Ramos (cell line): ENCODE data around the gene DDIT3.

Experiments
- in situ Hi-C: fragments of 300-500 bp; cut with MboI; formaldehyde crosslinking; loops from one replicate; pipeline ENCODE4 v1.14.3; 2022; ENCODE audit warnings: low sequenced_read_pairs; ENCODE audit not compliant: unreplicated experiment

DDIT3 gene

DNA sequence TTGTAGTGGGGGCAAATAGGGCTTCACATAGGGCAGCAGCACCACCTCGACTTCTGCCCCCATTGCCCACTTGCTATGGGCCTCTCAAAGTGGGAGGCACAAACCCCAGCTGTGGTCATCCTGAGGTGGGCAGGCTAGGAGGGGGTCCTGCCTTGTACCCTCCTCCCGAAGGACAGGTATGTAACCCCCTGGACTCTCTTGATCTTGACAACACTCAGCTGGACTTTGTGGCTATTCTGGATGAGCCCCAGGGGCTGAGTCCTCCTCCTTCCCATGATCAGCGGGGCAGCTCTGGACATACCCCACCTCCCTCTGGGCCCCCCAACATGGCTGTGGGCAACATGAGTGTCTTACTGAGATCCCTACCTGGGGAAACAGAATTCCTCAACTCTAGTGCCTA, 48.7 kb downstream of the DDIT3 start:
- in situ Hi-C loops, result loop anchor here (25.0 kb wide), 1 partner anchor 234 kb away; the partner anchor contains the start of gene SHMT2

DNA sequence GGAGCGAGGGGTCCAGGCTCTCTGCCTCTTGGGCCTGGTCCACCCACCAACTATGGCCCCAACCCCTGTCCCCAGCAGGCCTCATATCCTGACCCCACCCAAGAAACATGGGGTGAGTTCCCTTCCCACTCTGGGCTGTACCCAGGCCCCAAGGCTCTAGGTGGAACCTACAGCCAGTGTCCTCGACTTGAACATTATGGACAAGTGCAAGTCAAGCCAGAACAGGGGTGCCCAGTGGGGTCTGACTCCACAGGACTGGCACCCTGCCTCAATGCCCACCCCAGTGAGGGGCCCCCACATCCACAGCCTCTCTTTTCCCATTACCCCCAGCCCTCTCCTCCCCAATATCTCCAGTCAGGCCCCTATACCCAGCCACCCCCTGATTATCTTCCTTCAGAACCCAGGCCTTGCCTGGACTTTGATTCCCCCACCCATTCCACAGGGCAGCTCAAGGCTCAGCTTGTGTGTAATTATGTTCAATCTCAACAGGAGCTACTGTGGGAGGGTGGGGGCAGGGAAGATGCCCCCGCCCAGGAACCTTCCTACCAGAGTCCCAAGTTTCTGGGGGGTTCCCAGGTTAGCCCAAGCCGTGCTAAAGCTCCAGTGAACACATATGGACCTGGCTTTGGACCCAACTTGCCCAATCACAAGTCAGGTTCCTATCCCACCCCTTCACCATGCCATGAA, 49.2 kb downstream of the DDIT3 start:
- in situ Hi-C loops, result loop anchor here (25.0 kb wide), 1 partner anchor 234 kb away; the partner anchor contains the start of gene SHMT2

DNA sequence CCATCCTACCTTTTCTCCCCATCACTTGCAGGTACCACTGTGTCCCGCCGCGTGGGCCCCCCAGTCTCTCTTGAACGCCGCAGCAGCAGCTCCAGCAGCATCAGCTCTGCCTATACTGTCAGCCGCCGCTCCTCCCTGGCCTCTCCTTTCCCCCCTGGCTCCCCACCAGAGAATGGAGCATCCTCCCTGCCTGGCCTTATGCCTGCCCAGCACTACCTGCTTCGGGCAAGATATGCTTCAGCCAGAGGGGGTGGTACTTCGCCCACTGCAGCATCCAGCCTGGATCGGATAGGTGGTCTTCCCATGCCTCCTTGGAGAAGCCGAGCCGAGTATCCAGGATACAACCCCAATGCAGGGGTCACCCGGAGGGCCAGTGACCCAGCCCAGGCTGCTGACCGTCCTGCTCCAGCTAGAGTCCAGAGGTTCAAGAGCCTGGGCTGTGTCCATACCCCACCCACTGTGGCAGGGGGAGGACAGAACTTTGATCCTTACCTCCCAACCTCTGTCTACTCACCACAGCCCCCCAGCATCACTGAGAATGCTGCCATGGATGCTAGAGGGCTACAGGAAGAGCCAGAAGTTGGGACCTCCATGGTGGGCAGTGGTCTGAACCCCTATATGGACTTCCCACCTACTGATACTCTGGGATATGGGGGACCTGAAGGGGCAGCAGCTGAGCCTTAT, 49.9 kb downstream of the DDIT3 start:
- in situ Hi-C loops, result loop anchor here (25.0 kb wide), 1 partner anchor 233 kb away; the partner anchor contains the start of gene SHMT2

DNA sequence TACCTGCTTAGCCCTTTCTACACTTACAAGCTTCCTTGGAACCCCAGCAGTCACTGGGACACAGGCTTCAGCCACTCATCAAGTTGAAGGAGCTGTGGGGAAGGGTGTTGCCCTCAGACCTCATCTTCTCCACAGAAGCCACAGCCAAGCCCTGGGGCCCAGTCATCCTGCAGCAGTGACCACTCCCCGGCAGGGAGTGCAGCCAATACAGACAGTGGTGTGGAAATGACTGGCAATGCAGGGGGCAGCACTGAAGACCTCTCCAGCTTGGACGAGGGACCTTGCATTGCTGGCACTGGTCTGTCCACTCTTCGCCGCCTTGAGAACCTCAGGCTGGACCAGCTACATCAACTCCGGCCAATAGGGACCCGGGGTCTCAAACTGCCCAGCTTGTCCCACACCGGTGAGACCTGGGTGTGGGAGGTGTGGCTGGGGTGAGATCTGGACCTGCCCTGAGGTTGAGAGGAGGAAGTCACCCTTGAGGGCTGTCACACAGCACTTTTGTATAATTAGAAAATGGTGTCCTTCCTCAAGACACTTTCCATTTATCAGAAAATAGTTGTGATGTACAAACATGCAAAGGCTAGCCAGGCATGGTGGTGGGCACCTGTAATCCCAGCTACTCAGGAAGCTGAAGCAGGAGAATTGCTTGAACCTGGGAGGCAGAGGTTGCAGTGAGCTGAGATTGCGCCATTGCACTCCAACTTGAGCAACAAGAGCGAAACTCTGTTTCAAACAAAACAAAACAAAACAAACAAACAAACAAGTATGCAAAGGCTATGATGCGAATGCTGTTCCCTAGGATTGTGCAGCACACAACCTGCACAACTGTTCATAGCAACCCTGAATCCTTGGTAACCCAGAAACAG, 50.8 kb downstream of the DDIT3 start:
- in situ Hi-C loops, result loop anchor here (25.0 kb wide), 1 partner anchor 232 kb away; the partner anchor contains the start of gene SHMT2

DNA sequence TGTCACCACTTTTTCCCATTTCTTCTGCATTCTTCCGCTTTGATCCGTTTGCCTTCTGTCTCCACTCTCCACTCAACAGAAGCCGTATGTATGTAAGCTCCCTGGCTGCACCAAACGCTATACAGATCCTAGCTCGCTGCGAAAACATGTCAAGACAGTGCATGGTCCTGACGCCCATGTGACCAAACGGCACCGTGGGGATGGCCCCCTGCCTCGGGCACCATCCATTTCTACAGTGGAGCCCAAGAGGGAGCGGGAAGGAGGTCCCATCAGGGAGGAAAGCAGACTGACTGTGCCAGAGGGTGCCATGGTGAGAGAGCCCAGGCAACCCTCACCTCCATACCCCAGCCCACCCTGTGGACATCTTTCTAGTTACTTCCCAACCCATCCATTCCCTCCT, 52.4 kb downstream of the DDIT3 start:
- in situ Hi-C loops, result loop anchor here (25.0 kb wide), 1 partner anchor 231 kb away; the partner anchor contains the start of gene SHMT2

DNA sequence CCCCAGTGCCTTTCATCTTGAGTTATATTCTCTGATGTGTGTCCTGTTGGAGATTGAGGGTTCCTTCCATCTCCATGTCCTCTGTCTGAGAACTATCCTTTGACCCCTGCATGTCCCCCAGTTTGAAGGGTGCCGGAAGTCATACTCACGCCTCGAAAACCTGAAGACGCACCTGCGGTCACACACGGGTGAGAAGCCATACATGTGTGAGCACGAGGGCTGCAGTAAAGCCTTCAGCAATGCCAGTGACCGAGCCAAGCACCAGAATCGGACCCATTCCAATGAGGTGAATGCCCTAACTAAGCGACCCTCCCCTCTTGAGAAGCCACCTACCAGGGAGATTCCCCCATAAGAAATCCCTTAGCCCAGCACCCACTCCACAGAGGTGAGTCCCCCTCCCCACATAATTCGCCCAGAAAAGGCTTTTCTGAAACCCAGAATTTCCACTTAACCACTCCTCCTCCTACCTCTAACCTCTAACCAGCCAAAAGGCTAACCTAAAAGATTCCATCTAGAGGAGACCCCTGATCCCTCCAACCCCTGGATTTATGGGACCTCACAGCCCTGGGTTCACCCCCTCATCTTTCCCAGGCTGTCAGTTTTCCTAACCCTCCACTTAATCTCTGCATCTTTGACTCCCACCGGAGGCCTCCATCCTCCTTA, 53.0 kb downstream of the DDIT3 start:
- in situ Hi-C loops, result loop anchor here (25.0 kb wide), 1 partner anchor 230 kb away; the partner anchor contains the start of gene SHMT2
